ENCODE measurements around the gene PFKP.

- TF ChIP-seq CTCF (IDR thresholded peaks at IDR 0.05; ENCODE audit: insufficient read depth, low read length, poor library complexity, severe bottlenecking): no peak
- TF ChIP-seq EZH2phosphoT487 (conservative IDR thresholded peaks at IDR 0.05; ENCODE audit: low read length): no peak
These were observed 27.3 kb upstream of the PFKP start for GRCh38 chr10:3040069-3040468.

Measured in SU-DHL-6 (cell line).